OCI-LY1 (cell line): Measurements from ENCODE around the gene SCD.

ENCODE experiments used
- H2AFZ ChIP-seq: fragments of 200-600 bp; sonication (generic), shearing (Covaris generic); 2 replicates; pipeline ENCODE4 v1.6.0; 2014; ENCODE audit warnings: antibody characterized with exemption, mild to moderate bottlenecking, low read length
- H3F3A ChIP-seq: fragments of 200-600 bp; sonication (generic), shearing (Covaris generic); 2 replicates; pipeline ENCODE4 v1.6.0; 2014; ENCODE audit warnings: mild to moderate bottlenecking, antibody characterized with exemption, low read length, moderate library complexity; ENCODE audit not compliant: insufficient read depth
- H3K27ac ChIP-seq: fragments of 200-600 bp; sonication (generic); 2 replicates; pipeline ENCODE4 v1.5.1; 2014; ENCODE audit warnings: low read length, mixed run types, mild to moderate bottlenecking, low read depth; ENCODE audit not compliant: poor library complexity, severe bottlenecking
- H3K27me3 ChIP-seq: fragments of 200-600 bp; sonication (generic); 2 replicates; pipeline ENCODE4 v1.6.0; 2014; ENCODE audit warnings: antibody characterized with exemption, mild to moderate bottlenecking, low read length, moderate library complexity; ENCODE audit not compliant: insufficient read depth
- H3K36me3 ChIP-seq: fragments of 200-600 bp; sonication (generic); 2 replicates; pipeline ENCODE4 v1.6.1; 2014; ENCODE audit warnings: mild to moderate bottlenecking, antibody characterized with exemption, low read length, moderate library complexity, mixed read lengths; ENCODE audit not compliant: insufficient read depth
- H3K4me1 ChIP-seq: fragments of 200-600 bp; sonication (generic); 2 replicates; pipeline ENCODE4 v1.5.1; 2014; ENCODE audit warnings: mild to moderate bottlenecking, low read length, moderate library complexity; ENCODE audit not compliant: insufficient read depth, severe bottlenecking
- H3K4me2 ChIP-seq: fragments of 200-600 bp; sonication (generic), shearing (Covaris generic); 2 replicates; pipeline ENCODE4 v1.6.1; 2014; ENCODE audit warnings: low read length
- H3K4me3 ChIP-seq: fragments of 200-600 bp; sonication (generic); 2 replicates; pipeline ENCODE4 v1.5.1; 2014; ENCODE audit warnings: low read length, low read depth, mild to moderate bottlenecking, mixed read lengths; ENCODE audit not compliant: poor library complexity, severe bottlenecking
- H3K79me2 ChIP-seq: fragments of 200-600 bp; shearing (Covaris generic); 2 replicates; pipeline ENCODE4 v1.6.1; 2016; ENCODE audit warnings: mixed run types, low read length, mixed read lengths; ENCODE audit not compliant: insufficient read depth
- H3K9ac ChIP-seq: fragments of 200-600 bp; sonication (generic), shearing (Covaris generic); 2 replicates; pipeline ENCODE4 v1.6.1; 2014; ENCODE audit warnings: mild to moderate bottlenecking, low read length, mixed read lengths
- H3K9me2 ChIP-seq: fragments of 200-600 bp; sonication (generic), shearing (Covaris generic); 2 replicates; pipeline ENCODE4 v1.6.1; 2014; ENCODE audit warnings: low read depth, mild to moderate bottlenecking, low read length, mixed read lengths
- H3K9me3 ChIP-seq: fragments of 200-600 bp; shearing (Covaris generic); 2 replicates; pipeline ENCODE4 v1.6.1; 2014; ENCODE audit warnings: low read length, mixed read lengths
- H4K20me1 ChIP-seq: fragments of 200-600 bp; sonication (generic), shearing (Covaris generic); 2 replicates; pipeline ENCODE4 v1.6.0; 2016; ENCODE audit warnings: mild to moderate bottlenecking, low read length; ENCODE audit not compliant: insufficient read depth
- EZH2 ChIP-seq: fragments of 200-600 bp; sonication (generic), shearing (Covaris generic); IDR thresholded peaks from 2 replicates; pipeline ENCODE4 v1.8.0; 2017; ENCODE audit warnings: borderline replicate concordance, mixed run types, mild to moderate bottlenecking, antibody characterized with exemption, low read length, moderate library complexity, mixed read lengths
- TF ChIP-seq, protein P1 (sequence below): fragments of 200-600 bp; sonication (generic), shearing (Covaris generic); IDR thresholded peaks from 2 replicates; pipeline ENCODE4 v1.5.1; 2017; ENCODE audit warnings: mild to moderate bottlenecking, antibody characterized with exemption, low read length, moderate library complexity, mixed read lengths

The SCD gene

DNA sequence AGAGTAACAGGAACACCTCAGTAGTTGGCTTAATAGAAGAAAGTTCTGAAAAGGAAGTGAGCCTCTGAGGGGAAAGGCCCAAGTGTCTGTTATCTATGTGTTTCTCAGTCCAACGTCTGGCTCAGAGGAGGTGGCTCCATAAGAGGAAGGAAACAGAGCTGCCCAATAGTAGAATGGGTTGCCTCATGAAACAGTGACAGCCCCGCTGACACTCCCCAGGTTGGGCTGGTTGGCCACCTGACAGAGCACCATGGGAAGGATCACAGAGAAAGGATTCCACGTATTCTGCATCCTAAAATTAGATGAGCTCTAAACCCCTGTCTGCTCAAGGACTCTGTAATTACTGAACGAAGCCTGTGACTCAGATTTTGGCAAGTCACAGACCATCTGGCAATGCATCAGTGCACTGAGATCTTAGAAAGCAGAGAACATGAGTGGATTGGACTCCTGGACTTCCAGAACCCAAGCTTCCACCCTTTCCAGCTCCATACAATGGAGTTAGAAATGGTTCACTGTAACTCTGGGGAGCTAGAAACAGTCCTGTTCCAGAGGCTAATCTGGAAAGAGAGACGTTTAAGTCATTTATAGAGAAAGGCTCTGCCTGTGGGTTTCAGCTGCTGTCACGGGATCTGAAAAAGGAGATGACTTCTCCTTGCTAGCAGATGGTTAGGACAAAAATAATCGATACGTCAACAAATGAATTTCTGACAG lies 19.9 kb upstream of the SCD start:
- Histone ChIP-seq H3K36me3 (no peaks in the 10 kb centered on the region), H4K20me1 (no peaks in the 10 kb centered on the region), H3K4me2 (no peak overlapping the region), H3K79me2 (no peaks in the 10 kb centered on the region), H3K27me3 (no peaks in the 10 kb centered on the region), H3K27ac (no peak overlapping the region), H3F3A (no peaks in the 10 kb centered on the region), H3K4me3 (no peak overlapping the region), H3K9me3 (no peaks in the 10 kb centered on the region), H3K4me1 (no peaks in the 10 kb centered on the region), H2AFZ (no peak overlapping the region), H3K9ac (no peak overlapping the region), H3K9me2 (no peaks in the 10 kb centered on the region)
- TF ChIP-seq, protein P1, sequence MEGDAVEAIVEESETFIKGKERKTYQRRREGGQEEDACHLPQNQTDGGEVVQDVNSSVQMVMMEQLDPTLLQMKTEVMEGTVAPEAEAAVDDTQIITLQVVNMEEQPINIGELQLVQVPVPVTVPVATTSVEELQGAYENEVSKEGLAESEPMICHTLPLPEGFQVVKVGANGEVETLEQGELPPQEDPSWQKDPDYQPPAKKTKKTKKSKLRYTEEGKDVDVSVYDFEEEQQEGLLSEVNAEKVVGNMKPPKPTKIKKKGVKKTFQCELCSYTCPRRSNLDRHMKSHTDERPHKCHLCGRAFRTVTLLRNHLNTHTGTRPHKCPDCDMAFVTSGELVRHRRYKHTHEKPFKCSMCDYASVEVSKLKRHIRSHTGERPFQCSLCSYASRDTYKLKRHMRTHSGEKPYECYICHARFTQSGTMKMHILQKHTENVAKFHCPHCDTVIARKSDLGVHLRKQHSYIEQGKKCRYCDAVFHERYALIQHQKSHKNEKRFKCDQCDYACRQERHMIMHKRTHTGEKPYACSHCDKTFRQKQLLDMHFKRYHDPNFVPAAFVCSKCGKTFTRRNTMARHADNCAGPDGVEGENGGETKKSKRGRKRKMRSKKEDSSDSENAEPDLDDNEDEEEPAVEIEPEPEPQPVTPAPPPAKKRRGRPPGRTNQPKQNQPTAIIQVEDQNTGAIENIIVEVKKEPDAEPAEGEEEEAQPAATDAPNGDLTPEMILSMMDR, result no peak
- TF ChIP-seq EZH2, result no peak

DNA sequence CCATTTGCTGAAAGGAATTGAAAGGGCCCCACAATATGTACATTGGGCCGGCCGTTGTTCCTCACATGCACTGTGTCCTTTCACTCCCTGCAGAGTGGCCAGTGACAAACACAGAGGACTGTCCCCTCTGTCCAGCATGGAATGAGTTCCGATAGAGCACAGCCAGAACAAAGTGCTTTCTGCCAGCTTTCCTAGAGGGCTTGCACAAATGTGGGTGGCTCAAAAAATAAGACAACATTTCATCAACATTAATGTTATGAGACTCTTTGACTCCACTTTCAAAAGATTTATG lies 19.4 kb upstream of the SCD start:
- Histone ChIP-seq H3K9ac (no peak overlapping the region), H3K27me3 (no peaks in the 10 kb centered on the region), H3K4me1 (no peaks in the 10 kb centered on the region), H3F3A (no peaks in the 10 kb centered on the region), H3K9me2 (no peaks in the 10 kb centered on the region), H3K4me2 (no peak overlapping the region), H3K36me3 (no peaks in the 10 kb centered on the region), H3K79me2 (no peaks in the 10 kb centered on the region), H2AFZ (no peak overlapping the region), H3K4me3 (no peak overlapping the region), H4K20me1 (no peaks in the 10 kb centered on the region), H3K27ac (no peak overlapping the region), H3K9me3 (no peaks in the 10 kb centered on the region)
- TF ChIP-seq EZH2, result no peak
- TF ChIP-seq, protein P1, result no peak

DNA sequence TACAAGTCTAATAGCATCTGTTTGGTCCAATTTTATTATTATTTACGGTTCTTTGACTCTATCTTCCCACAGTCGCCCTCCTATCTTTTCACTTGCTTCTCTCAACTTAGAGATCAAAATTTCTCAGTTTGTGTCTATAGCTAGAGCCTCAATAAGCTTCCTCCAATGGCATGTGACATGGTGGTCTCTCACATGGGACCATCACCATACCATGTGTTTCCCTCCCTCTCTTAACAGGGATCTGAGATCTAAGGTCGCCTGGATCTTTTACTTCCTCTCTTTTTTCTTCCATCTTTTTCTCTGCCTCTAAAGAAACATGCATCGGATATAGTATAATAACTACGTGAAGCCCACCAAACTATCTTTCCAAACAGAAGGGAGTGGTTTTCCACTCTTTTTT lies 18.8 kb upstream of the SCD start:
- Histone ChIP-seq H3K27ac (no peak overlapping the region), H3K4me2 (no peak overlapping the region)
- TF ChIP-seq, protein P1, result no peak
- no peak for TF ChIP-seq EZH2

More for the DNA sequence above, 18.8 kb upstream of the SCD start:
- Histone ChIP-seq H3F3A (no peaks in the 10 kb centered on the region), H3K79me2 (no peaks in the 10 kb centered on the region), H3K36me3 (no peaks in the 10 kb centered on the region), H3K9me2 (no peaks in the 10 kb centered on the region), H3K9me3 (no peaks in the 10 kb centered on the region), H3K27me3 (no peaks in the 10 kb centered on the region), H3K4me1 (no peaks in the 10 kb centered on the region), H2AFZ (no peak overlapping the region), H3K9ac (no peak overlapping the region), H4K20me1 (no peaks in the 10 kb centered on the region), H3K4me3 (no peak overlapping the region)
